HL-60 (cell line): ENCODE data around the gene OR9A4.
"Not testable (repeated sequence)": the region's sequence is repeated elsewhere in the genome, so short reads cannot be mapped to it uniquely, and the experiment has no call there.

Source experiments
- DNase-seq, 2 experiments: peaks; one replicate each; pipeline ENCODE4 v3.0.0-alpha.2; 2010 to 2020; ENCODE audit warnings: low read depth in 1 of 2, low spot score in 1 of 2
- H3K27ac ChIP-seq: fragments of 250-450 bp; sonication (Bioruptor Pico); replicated peaks from 2 replicates; pipeline ENCODE4 v1.5.1; 2020; ENCODE audit warnings: mild to moderate bottlenecking, moderate library complexity
- H3K27me3 ChIP-seq: fragments of 250-450 bp; sonication (Bioruptor Pico); 2 replicates; pipeline ENCODE4 v1.5.1; 2021; ENCODE audit warnings: mild to moderate bottlenecking, moderate library complexity; ENCODE audit not compliant: insufficient read depth, poor library complexity, severe bottlenecking
- H3K4me3 ChIP-seq: replicated peaks from 2 replicates; pipeline ENCODE4 v1.5.1; 2011; ENCODE audit warnings: mild to moderate bottlenecking, control low read depth, low read length; ENCODE audit not compliant: insufficient read depth
- CTCF ChIP-seq: IDR thresholded peaks from one replicate; pipeline ENCODE4 v1.5.1; 2011; ENCODE audit warnings: low read length, control low read depth, inconsistent platforms; ENCODE audit not compliant: insufficient read depth
- GABPA ChIP-seq: IDR thresholded peaks from 2 replicates; pipeline ENCODE4 v1.6.1; 2012; ENCODE audit warnings: low read depth
- POLR2AphosphoS5 ChIP-seq: IDR thresholded peaks from 2 replicates; pipeline ENCODE4 v1.6.1; 2012; ENCODE audit warnings: low read depth
- SPI1 ChIP-seq: IDR thresholded peaks from 2 replicates; pipeline ENCODE4 v1.6.1; 2012; ENCODE audit warnings: low read depth, mild to moderate bottlenecking, borderline replicate concordance
- TF ChIP-seq, protein P1 (sequence below): IDR thresholded peaks from 2 replicates; pipeline ENCODE4 v1.6.1; 2012; ENCODE audit warnings: low read depth; ENCODE audit not compliant: insufficient replicate concordance

The OR9A4 gene

DNA sequence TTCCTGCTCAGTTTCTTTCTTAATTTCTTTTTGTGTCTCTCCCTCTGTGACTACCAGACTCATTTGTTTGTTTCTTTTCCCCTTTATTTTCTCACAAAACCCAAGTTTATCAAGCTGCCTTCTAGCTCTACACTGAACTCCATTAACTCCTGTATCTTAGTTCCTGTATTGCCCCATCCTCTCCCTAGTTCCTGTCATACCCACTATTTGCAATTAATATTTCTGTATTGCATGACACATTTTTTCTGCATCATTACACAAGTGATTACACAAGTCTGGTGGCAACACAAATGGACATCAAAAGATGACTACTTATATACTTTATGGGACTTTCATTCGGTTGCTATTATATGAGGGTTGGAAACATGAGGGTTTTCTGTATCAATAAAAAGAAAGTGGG, 26.9 kb upstream of the OR9A4 start:
- peak overlapping the region; percentile 72 for H3K27ac ChIP-seq
- DNase-seq = peak; percentile 71 to 87
- peak; percentile 25; the same call in 1 of the 2 replicates for TF ChIP-seq POLR2AphosphoS5
- TF ChIP-seq CTCF = no peak
- TF ChIP-seq, protein P1, sequence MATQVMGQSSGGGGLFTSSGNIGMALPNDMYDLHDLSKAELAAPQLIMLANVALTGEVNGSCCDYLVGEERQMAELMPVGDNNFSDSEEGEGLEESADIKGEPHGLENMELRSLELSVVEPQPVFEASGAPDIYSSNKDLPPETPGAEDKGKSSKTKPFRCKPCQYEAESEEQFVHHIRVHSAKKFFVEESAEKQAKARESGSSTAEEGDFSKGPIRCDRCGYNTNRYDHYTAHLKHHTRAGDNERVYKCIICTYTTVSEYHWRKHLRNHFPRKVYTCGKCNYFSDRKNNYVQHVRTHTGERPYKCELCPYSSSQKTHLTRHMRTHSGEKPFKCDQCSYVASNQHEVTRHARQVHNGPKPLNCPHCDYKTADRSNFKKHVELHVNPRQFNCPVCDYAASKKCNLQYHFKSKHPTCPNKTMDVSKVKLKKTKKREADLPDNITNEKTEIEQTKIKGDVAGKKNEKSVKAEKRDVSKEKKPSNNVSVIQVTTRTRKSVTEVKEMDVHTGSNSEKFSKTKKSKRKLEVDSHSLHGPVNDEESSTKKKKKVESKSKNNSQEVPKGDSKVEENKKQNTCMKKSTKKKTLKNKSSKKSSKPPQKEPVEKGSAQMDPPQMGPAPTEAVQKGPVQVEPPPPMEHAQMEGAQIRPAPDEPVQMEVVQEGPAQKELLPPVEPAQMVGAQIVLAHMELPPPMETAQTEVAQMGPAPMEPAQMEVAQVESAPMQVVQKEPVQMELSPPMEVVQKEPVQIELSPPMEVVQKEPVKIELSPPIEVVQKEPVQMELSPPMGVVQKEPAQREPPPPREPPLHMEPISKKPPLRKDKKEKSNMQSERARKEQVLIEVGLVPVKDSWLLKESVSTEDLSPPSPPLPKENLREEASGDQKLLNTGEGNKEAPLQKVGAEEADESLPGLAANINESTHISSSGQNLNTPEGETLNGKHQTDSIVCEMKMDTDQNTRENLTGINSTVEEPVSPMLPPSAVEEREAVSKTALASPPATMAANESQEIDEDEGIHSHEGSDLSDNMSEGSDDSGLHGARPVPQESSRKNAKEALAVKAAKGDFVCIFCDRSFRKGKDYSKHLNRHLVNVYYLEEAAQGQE = no peak
- 0 out of 2 replicates have a peak, but pooled peaks have one; percentile 35 for TF ChIP-seq SPI1
- TF ChIP-seq GABPA = 0 out of 2 replicates have a peak, but pooled peaks have one; percentile 15
- H3K4me3 ChIP-seq = no peak overlapping the region
- H3K27me3 ChIP-seq = no peaks in the 10 kb centered on the region

DNA sequence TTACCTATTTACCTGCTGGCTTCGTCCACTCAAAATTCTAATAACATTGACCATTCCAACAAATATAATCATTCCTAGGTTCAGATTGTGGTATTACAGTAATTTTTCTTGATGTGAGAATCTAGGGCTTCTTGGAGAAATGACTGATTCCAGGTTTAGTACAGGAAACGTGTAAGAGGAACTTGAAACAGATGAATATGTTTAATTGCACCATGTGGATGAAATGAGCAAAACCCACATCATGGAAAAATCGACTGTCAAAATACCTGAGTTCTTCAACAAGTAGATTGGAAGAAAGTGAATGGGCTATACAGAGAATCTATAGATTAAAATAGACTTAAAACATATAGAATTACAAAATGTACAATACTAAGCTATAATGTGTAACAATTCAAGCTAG, 24.9 kb upstream of the OR9A4 start:
- no peaks in the 10 kb centered on the region for H3K27me3 ChIP-seq
- DNase-seq = peak; percentile 45 to 77
- TF ChIP-seq SPI1 (peak; percentile 25; the same call in 1 of the 2 replicates), CTCF (no peak), GABPA (peak; percentile 58; the same call in 1 of the 2 replicates), POLR2AphosphoS5 (no peak)
- TF ChIP-seq, protein P1 = no peak
- H3K4me3 ChIP-seq = no peak overlapping the region
- peak overlapping the region; percentile 72 for H3K27ac ChIP-seq

- H3K4me3 ChIP-seq, H3K27me3 ChIP-seq, H3K27ac ChIP-seq, DNase-seq: not testable (repeated sequence)
Measured at GRCh38 chr7:141899366-141899765, 16.8 kb upstream of the OR9A4 start.

GRCh38 chr7:141906285-141906684, 9.9 kb upstream of the OR9A4 start:
- DNase-seq = no peak
- no peak overlapping the region for H3K4me3 ChIP-seq
- TF ChIP-seq POLR2AphosphoS5 (no peak), SPI1 (no peak), CTCF (no peak), GABPA (no peak)
- TF ChIP-seq, protein P1 = no peak
- no peaks in the 10 kb centered on the region for H3K27me3 ChIP-seq
- no peak overlapping the region for H3K27ac ChIP-seq
